ACC112 (cell line): ENCODE results near the gene NAMPT.

Source experiments
- H2AFZ ChIP-seq: fragments of 200-600 bp; sonication (generic); one replicate; pipeline ENCODE4 v1.6.0; 2017; ENCODE audit warnings: antibody characterized with exemption, low read length; ENCODE audit not compliant: unreplicated experiment
- H3K27ac ChIP-seq: fragments of 200-600 bp; sonication (generic); 2 replicates; pipeline ENCODE4 v1.5.1; 2014; ENCODE audit warnings: low read depth, mild to moderate bottlenecking, antibody characterized with exemption, low read length, moderate library complexity
- H3K27me3 ChIP-seq: fragments of 200-600 bp; sonication (generic); 2 replicates; pipeline ENCODE4 v1.6.1; 2014; ENCODE audit warnings: mild to moderate bottlenecking, antibody characterized with exemption, low read length, moderate library complexity, mixed read lengths; ENCODE audit not compliant: insufficient read depth
- H3K36me3 ChIP-seq: fragments of 200-600 bp; sonication (generic); 2 replicates; pipeline ENCODE4 v1.6.1; 2016; ENCODE audit warnings: mild to moderate bottlenecking, antibody characterized with exemption, low read length, moderate library complexity, mixed read lengths; ENCODE audit not compliant: insufficient read depth
- H3K4me1 ChIP-seq: fragments of 200-600 bp; sonication (generic); one replicate; pipeline ENCODE4 v1.6.1; 2016; ENCODE audit warnings: low read length, mixed read lengths; ENCODE audit not compliant: insufficient read depth, unreplicated experiment, control insufficient read depth
- H3K4me3 ChIP-seq: fragments of 200-600 bp; sonication (generic); 2 replicates; pipeline ENCODE4 v1.5.1; 2014; ENCODE audit warnings: mild to moderate bottlenecking, low read depth, low read length
- H3K79me2 ChIP-seq: fragments of 200-600 bp; sonication (generic); one replicate; pipeline ENCODE4 v1.6.0; 2016; ENCODE audit warnings: low read length; ENCODE audit not compliant: control insufficient read depth, unreplicated experiment, insufficient read depth

The NAMPT gene

DNA sequence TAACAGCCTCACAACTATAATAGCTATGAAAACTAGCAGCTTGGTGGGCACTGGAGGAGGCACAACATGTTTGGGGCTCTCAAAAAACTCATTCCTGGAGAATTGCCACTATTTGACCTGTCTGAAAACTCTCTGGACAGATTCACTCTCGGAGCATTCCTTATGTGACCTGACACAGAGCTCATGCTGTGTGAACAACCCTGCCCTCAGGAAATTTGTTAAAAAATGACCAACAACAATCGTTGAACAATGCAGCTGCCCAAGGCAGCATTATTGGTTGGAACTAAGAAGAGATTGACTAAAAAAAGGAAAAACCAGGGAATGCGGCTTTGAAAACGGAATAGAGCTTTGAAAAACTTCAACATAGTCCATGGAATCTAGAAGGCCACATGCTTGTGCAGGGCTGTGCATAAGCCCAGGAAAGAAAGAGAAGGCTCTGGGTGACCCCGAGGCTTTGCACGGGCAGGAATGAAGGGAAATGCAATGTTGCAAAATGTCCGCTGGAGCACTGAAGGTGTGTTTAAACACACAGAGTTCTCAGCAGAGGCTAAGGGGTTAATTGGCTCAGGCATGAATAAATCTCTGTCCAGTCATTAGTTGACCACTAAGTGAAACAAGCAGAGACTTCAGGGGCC, 52.8 kb downstream of the NAMPT start:
- no peak overlapping the region for H3K27ac ChIP-seq
- H3K4me1 ChIP-seq: no peaks in the 10 kb centered on the region
- no peaks in the 10 kb centered on the region for H3K36me3 ChIP-seq
- H2AFZ ChIP-seq: no peak overlapping the region
- no peaks in the 10 kb centered on the region for H3K27me3 ChIP-seq
- H3K79me2 ChIP-seq: no peaks in the 10 kb centered on the region
- H3K4me3 ChIP-seq: no peak overlapping the region

DNA sequence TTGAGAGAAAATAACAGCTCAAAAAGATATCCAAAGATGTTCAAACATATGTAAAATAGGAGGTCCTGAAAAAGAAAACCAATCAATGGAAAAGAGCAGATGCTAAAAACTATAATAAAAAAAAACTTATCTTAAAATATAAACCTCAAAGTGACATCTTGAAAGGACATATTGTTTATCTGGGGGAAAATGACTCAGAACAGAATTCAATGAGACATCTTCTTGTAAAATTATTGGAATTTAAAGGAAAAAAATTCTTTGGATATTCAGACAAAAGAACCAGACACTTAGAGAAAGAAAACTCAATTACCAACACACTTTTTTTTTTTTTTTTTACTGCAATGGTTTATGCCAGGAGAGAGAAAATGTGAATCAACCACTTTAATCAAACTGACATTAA, 58.9 kb downstream of the NAMPT start:
- Histone ChIP-seq H3K27ac (no peak overlapping the region), H3K27me3 (no peaks in the 10 kb centered on the region), H3K4me3 (no peak overlapping the region), H3K79me2 (no peaks in the 10 kb centered on the region), H3K4me1 (peaks cover 8% of the 10 kb centered on the region), H2AFZ (no peak overlapping the region), H3K36me3 (no peaks in the 10 kb centered on the region)

DNA sequence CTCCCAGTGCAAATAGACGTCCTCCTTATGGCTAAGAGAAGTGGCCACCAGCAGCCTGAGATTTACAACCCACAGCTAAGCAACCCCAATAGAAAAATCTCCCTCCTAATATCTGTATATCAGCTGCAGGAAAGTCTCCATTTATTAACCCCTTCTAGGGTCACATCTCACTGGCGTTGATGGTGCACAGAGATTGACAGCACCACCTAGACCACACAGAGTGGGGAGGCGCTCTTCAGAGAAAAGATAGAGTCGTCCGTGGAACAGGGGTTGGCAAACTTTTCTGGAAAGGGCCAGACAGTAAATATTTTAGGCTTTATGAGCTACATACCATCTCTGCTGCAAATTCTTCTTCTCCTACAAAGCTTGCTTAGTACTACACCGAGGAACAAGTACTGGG, 60.0 kb downstream of the NAMPT start:
- Histone ChIP-seq H2AFZ (no peak overlapping the region), H3K4me1 (peaks cover 8% of the 10 kb centered on the region), H3K27ac (no peak overlapping the region), H3K4me3 (no peak overlapping the region), H3K36me3 (no peaks in the 10 kb centered on the region), H3K79me2 (no peaks in the 10 kb centered on the region), H3K27me3 (no peaks in the 10 kb centered on the region)

DNA sequence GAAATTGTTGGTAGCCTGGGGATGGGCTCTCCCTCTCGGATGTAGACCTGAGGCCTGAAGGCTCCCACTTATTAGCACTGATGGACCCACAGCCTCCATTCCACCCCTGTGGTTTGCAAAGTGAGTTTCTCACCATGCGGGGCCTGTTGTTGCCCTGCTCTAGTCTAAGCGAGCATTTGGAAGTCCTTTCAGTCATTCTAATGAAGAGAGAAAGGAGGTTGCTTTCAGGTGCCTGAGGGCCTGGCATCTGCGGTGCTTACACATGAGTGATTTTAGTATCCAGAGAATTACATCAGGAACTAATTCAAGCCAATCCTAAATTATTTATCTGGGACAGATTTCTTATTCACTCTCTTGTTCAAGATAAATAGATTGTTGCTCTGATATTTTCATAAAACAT, 61.6 kb downstream of the NAMPT start:
- H3K4me3 ChIP-seq: no peak overlapping the region
- no peak overlapping the region for H2AFZ ChIP-seq
- H3K27ac ChIP-seq: no peak overlapping the region
- no peaks in the 10 kb centered on the region for H3K36me3 ChIP-seq
- no peaks in the 10 kb centered on the region for H3K27me3 ChIP-seq
- H3K4me1 ChIP-seq: peaks cover 14% of the 10 kb centered on the region
- H3K79me2 ChIP-seq: no peaks in the 10 kb centered on the region

DNA sequence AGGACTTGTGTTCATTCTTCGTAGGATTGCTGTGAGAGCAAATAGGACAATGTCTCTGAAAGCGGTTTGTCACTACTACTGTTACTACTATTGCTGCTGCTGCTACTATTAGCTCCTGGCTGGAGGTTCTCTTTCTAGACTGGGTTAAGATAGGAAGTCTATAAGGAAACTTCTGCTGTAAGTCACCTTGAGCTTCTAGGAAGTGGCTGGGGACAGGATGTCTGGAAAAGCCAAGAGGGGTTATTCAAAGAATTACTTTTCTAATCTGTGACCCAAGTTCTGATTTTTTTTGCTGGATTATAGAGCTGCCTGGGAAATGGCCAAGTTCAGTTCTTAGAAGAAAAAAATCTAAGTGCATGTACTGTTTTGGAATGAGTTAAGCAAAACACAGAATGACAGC, 62.2 kb downstream of the NAMPT start:
- Histone ChIP-seq H3K27me3 (no peaks in the 10 kb centered on the region), H3K79me2 (no peaks in the 10 kb centered on the region), H3K4me1 (peaks cover 19% of the 10 kb centered on the region), H3K27ac (no peak overlapping the region), H2AFZ (no peak overlapping the region), H3K36me3 (no peaks in the 10 kb centered on the region), H3K4me3 (no peak overlapping the region)

DNA sequence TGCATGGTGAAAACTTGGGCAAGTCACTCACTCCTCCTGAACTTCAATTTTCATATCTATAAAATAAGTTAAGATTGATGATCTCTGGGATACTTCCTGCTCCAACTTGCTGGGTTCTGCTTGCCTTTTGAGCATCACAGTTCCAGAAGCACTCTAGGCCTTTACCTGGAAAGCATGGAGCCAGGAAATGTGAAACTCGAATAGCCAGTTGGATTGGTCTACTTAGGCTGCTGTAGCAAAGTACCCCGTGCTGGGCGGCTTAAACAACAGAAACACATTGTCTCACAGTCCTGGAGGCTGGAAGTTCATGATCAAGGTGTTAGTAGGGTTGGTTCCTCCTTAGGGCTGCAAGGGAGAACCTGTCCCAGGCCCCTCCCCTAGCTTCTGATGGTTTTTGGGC, 64.5 kb downstream of the NAMPT start:
- H3K27me3 ChIP-seq: no peaks in the 10 kb centered on the region
- no peak overlapping the region for H3K27ac ChIP-seq
- H3K4me1 ChIP-seq: peaks cover 26% of the 10 kb centered on the region
- H3K36me3 ChIP-seq: no peaks in the 10 kb centered on the region
- no peak overlapping the region for H2AFZ ChIP-seq
- no peaks in the 10 kb centered on the region for H3K79me2 ChIP-seq
- H3K4me3 ChIP-seq: no peak overlapping the region

DNA sequence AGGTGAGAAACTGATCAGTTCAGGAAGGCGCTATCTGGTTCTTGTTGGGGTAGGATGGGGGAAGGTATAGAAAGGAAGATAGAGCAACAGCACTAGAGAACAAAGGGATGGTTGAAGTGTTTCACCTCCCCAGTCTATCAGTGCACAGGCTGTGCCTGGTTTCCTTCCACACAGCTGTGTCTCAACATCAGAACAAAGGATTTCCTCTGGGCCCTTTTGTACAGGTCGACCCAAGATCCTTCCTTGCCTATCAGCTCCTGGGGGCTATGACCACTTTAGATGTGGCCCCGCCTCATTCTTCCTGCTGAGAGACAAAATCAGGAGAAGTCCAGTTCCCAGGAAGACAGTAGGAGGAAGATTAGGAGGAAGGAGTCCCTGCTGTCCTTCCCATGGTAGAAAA, 65.6 kb downstream of the NAMPT start:
- Histone ChIP-seq H3K36me3 (no peaks in the 10 kb centered on the region), H2AFZ (no peak overlapping the region), H3K4me1 (peaks cover 26% of the 10 kb centered on the region), H3K27me3 (no peaks in the 10 kb centered on the region), H3K27ac (no peak overlapping the region), H3K4me3 (no peak overlapping the region), H3K79me2 (no peaks in the 10 kb centered on the region)

DNA sequence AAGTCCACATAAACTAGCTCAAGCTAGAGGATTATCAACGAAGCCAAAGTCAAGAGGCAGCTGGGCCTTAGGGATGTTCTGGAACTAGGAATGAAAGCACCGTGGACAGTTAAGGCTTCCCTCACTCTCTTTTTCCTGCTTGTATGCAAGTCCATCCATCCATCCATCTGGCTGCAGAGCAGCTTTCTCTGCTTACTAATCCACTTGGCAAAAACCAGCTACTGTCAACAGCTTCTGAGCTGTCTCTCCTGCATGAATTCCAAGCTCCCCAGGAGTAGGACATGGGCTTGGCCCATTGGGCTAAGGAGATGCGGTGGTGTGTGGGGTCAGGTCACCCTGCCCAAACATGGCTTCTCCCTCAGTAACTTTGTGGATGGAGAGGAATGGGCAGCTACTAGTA, 66.2 kb downstream of the NAMPT start:
- H3K79me2 ChIP-seq: no peaks in the 10 kb centered on the region
- no peak overlapping the region for H3K4me3 ChIP-seq
- H3K36me3 ChIP-seq: no peaks in the 10 kb centered on the region
- H3K27ac ChIP-seq: no peak overlapping the region
- H2AFZ ChIP-seq: no peak overlapping the region
- no peaks in the 10 kb centered on the region for H3K27me3 ChIP-seq
- H3K4me1 ChIP-seq: peaks cover 26% of the 10 kb centered on the region

DNA sequence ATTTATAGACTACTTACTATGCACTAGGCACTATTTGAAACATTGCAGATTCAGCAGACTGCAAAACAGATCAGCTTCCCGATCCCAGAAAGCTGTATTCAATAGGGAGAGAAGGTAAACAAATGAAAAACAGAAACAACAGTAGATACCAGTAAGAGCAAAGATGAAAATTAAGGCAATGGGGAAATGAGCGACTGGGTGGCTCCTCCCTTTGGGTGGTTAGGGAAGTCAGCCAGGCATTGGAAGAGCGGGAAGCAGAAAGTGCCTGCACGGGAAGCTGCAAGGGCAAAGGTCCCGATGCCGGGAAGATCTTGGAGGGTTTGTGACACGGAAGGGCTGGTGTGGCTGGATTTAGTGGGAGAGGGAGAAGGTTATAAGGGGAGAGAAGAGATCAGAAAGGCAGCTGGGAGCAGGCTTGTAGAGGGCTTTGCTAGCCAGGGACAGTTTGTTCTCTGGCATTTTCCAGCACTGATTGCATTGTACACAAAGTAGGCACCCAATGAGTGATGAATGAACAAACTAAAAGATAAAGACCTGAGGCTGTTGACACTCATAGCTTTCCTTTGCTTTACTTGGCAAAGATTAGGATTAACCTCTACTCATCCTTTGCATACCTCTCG, 67.8 kb downstream of the NAMPT start:
- Histone ChIP-seq H3K27me3 (no peaks in the 10 kb centered on the region), H3K79me2 (no peaks in the 10 kb centered on the region), H2AFZ (peak overlapping the region; percentile 19), H3K36me3 (no peaks in the 10 kb centered on the region), H3K4me1 (peaks cover 26% of the 10 kb centered on the region), H3K4me3 (peak overlapping the region; percentile 13), H3K27ac (peak overlapping the region; percentile 94)

DNA sequence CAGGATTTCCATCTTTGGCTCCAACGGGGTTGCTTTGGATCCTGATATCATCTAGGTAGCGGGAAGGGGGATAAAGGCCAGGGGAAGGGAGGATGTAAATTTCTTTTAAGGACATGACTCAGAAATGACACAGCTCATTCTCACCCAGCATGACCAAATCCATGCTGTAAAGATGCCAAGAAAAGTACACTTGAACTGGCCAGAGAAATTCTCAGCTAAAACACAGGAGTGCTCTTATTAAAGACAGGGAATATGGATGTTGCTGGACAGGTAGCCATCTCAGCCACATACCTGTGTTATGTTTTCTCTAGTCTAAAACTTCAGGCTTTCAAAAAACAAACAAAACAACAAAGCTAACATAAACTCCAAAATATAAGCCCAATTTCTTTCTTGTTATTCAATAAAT, 68.3 kb downstream of the NAMPT start:
- H3K79me2 ChIP-seq: no peaks in the 10 kb centered on the region
- H3K27ac ChIP-seq: peak overlapping the region; percentile 94
- H3K27me3 ChIP-seq: no peaks in the 10 kb centered on the region
- peak overlapping the region; percentile 22 for H3K4me3 ChIP-seq
- H2AFZ ChIP-seq: peak overlapping the region; percentile 88
- H3K36me3 ChIP-seq: no peaks in the 10 kb centered on the region
- peaks cover 26% of the 10 kb centered on the region for H3K4me1 ChIP-seq

DNA sequence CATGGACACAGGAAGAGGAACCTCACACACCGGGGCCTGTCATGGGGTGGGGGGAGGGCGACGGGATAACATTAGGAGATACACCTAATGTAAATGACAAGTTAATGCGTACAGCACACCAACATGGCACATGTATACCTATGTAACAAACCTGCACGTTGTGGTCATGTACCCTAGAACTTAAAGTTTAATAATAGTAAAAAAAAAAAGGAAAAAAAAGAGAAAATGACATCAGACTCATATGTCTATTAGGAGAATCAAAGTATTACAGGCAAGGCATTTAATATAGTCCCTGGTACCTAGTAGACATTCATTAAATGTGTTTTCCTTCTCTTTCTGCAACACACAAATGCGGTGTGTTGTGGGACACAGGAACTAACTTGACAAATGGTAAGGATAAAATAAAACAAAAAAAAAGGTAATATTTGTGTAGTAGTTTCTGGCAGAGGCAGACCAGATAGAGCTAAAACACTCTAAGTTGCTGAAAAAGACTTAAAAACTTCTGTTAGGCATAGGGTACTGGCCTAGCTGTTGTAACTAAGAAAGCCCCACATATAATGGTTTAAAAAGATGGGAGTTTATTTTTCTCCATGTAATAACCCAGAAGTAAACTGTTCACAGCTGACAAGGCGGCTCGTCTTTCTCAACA, 68.8 kb downstream of the NAMPT start:
- peak overlapping the region; percentile 22 for H3K4me3 ChIP-seq
- peak overlapping the region; percentile 88 for H2AFZ ChIP-seq
- H3K4me1 ChIP-seq: peaks cover 26% of the 10 kb centered on the region
- no peaks in the 10 kb centered on the region for H3K79me2 ChIP-seq
- H3K36me3 ChIP-seq: no peaks in the 10 kb centered on the region
- H3K27me3 ChIP-seq: no peaks in the 10 kb centered on the region
- H3K27ac ChIP-seq: peak overlapping the region; percentile 94
